Activated CD4-positive, alpha-beta memory T cell treated with anti-CD3 and anti-CD28 coated beads, Interleukin-2, amount 10 ng/mL, durations not matched to agents 7 days and 5 days (primary cell): ENCODE results near the gene HOXC11. TPM values are rescaled to one million over a fixed set of nuclear protein-coding genes. Genes with fewer than 3 reads are reported as not detected.

ENCODE experiments used
- CTCF ChIA-PET: fragments of 350-600 bp; sonication (Branson Sonifier 250); formaldehyde crosslinking; loops from one replicate; lab custom pipeline; 2021; ENCODE audit warnings: antibody characterized with exemption, inconsistent platforms; lab: Charles Lee
- POLR2A ChIA-PET: fragments of 350-600 bp; sonication (Branson Sonifier 250); formaldehyde crosslinking; loops from one replicate; lab custom pipeline; 2021; ENCODE audit warnings: antibody characterized with exemption; lab: Charles Lee
- DNase-seq: peaks from one replicate; pipeline ENCODE4 v3.0.0-alpha.2; 2020
- H3K27ac Mint-ChIP-seq: one replicate; pipeline ENCODE4 v1.8.0; 2021; ENCODE audit warnings: mild to moderate bottlenecking, mixed read lengths
- H3K27me3 Mint-ChIP-seq: one replicate; pipeline ENCODE4 v1.8.0; 2021; ENCODE audit warnings: mixed read lengths
- H3K36me3 Mint-ChIP-seq: one replicate; pipeline ENCODE4 v1.8.0; 2021; ENCODE audit warnings: low read depth, mixed read lengths
- H3K4me1 Mint-ChIP-seq: one replicate; pipeline ENCODE4 v1.8.0; 2021; ENCODE audit warnings: mixed read lengths
- H3K4me3 Mint-ChIP-seq: one replicate; pipeline ENCODE4 v1.8.0; 2021; ENCODE audit warnings: mild to moderate bottlenecking, mixed read lengths
- H3K9me3 Mint-ChIP-seq: one replicate; pipeline ENCODE4 v1.8.0; 2021; ENCODE audit warnings: mixed read lengths
- total RNA-seq, 2 experiments: library from RNA; stranded (reverse); gene quantifications; one replicate each; pipeline ENCODE4 v1.2.3, GENCODE V29; 2021

The HOXC11 gene
- total RNA-seq, 2 experiments from 2014 or later = not detected

- peaks cover 23% of the 10 kb centered on the region for H3K4me1 Mint-ChIP-seq
- no peaks in the 10 kb centered on the region for H3K9me3 Mint-ChIP-seq
- POLR2A ChIA-PET = no interaction called here
- H3K36me3 Mint-ChIP-seq = no peaks in the 10 kb centered on the region
- CTCF ChIA-PET = no interaction called here
- H3K27ac Mint-ChIP-seq = no peak overlapping the region
- H3K4me3 Mint-ChIP-seq = no peak overlapping the region
- DNase-seq = no peak
- peaks cover 71% of the 10 kb centered on the region for H3K27me3 Mint-ChIP-seq
These were observed 46.3 kb downstream of the HOXC11 start for GRCh38 chr12:54019091-54019811.

GRCh38 chr12:54019924-54020590 is 47.1 kb downstream of the HOXC11 start:
- no peaks in the 10 kb centered on the region for H3K9me3 Mint-ChIP-seq
- ChIA-PET CTCF (interaction anchor here (1.0 kb wide), 1 partner anchor 172 kb away, joined by 3 read pairs; no protein-coding TSS in a partner anchor), POLR2A (no interaction called here)
- no peak for DNase-seq
- H3K4me1 Mint-ChIP-seq = peaks cover 18% of the 10 kb centered on the region
- H3K4me3 Mint-ChIP-seq = no peak overlapping the region
- peaks cover 70% of the 10 kb centered on the region for H3K27me3 Mint-ChIP-seq
- H3K36me3 Mint-ChIP-seq = no peaks in the 10 kb centered on the region
- H3K27ac Mint-ChIP-seq = no peak overlapping the region

- no peak overlapping the region for H3K27ac Mint-ChIP-seq
These were observed 47.9 kb downstream of the HOXC11 start for GRCh38 chr12:54020591-54021405.

GRCh38 chr12:54021432-54022013 is 48.6 kb downstream of the HOXC11 start:
- POLR2A ChIA-PET = interaction anchor here (1.3 kb wide), 1 partner anchor 31 kb away, joined by 4 read pairs; no protein-coding TSS in a partner anchor
- Mint-ChIP-seq H3K27ac (no peak overlapping the region), H3K4me1 (peaks cover 17% of the 10 kb centered on the region)

More at GRCh38 chr12:54020591-54021405, 47.9 kb downstream of the HOXC11 start:
- CTCF ChIA-PET = interaction anchor here (1.0 kb wide), 1 partner anchor 171 kb away, joined by 3 read pairs; no protein-coding TSS in a partner anchor
- no peak for DNase-seq
- Mint-ChIP-seq H3K4me3 (no peak overlapping the region), H3K36me3 (no peaks in the 10 kb centered on the region), H3K4me1 (peaks cover 17% of the 10 kb centered on the region), H3K27me3 (peaks cover 69% of the 10 kb centered on the region), H3K9me3 (no peaks in the 10 kb centered on the region)
- POLR2A ChIA-PET = interaction anchor here (1.3 kb wide), 1 partner anchor 32 kb away, joined by 4 read pairs; no protein-coding TSS in a partner anchor

GRCh38 chr12:54022960-54023884 is 50.3 kb downstream of the HOXC11 start:
- POLR2A ChIA-PET = interaction anchor here (1.5 kb wide), 2 partner anchors 9 to 13 kb away, joined by 4 read pairs; partner anchors contain the start of gene HOXC5
- no peaks in the 10 kb centered on the region for H3K9me3 Mint-ChIP-seq

More at GRCh38 chr12:54021432-54022013, 48.6 kb downstream of the HOXC11 start:
- CTCF ChIA-PET = interaction anchor here (0.8 to 1.3 kb wide), 3 partner anchors 13 to 193 kb away, joined by 3 read pairs; partner anchors contain the start of gene HOXC8
- no peak overlapping the region for H3K4me3 Mint-ChIP-seq
- no peaks in the 10 kb centered on the region for H3K9me3 Mint-ChIP-seq
- H3K36me3 Mint-ChIP-seq = no peaks in the 10 kb centered on the region
- peaks cover 71% of the 10 kb centered on the region for H3K27me3 Mint-ChIP-seq
- no peak for DNase-seq

GRCh38 chr12:54024127-54024526 is 51.2 kb downstream of the HOXC11 start:
- peaks cover 15% of the 10 kb centered on the region for H3K4me1 Mint-ChIP-seq
- H3K27me3 Mint-ChIP-seq = peaks cover 83% of the 10 kb centered on the region
- no peaks in the 10 kb centered on the region for H3K9me3 Mint-ChIP-seq
- H3K27ac Mint-ChIP-seq = no peak overlapping the region
- H3K36me3 Mint-ChIP-seq = no peaks in the 10 kb centered on the region
- ChIA-PET CTCF (interaction anchor here (1.2 to 3.1 kb wide), 4 partner anchors 8 to 168 kb away, joined by 3 to 23 read pairs (median 4); partner anchors contain the start of gene HOXC5), POLR2A (interaction anchor here (1.5 kb wide), 2 partner anchors 8 to 14 kb away, joined by 4 read pairs; partner anchors contain the start of gene HOXC5)
- no peak for DNase-seq
- no peak overlapping the region for H3K4me3 Mint-ChIP-seq

More at GRCh38 chr12:54022960-54023884, 50.3 kb downstream of the HOXC11 start:
- peaks cover 77% of the 10 kb centered on the region for H3K27me3 Mint-ChIP-seq
- no peaks in the 10 kb centered on the region for H3K36me3 Mint-ChIP-seq
- peaks cover 13% of the 10 kb centered on the region for H3K4me1 Mint-ChIP-seq
- H3K27ac Mint-ChIP-seq = no peak overlapping the region
- no peak overlapping the region for H3K4me3 Mint-ChIP-seq
- CTCF ChIA-PET = interaction anchor here (0.8 to 3.1 kb wide), 7 partner anchors 9 to 194 kb away, joined by 3 to 23 read pairs (median 3); partner anchors contain the start of gene HOXC5
- no peak for DNase-seq

- H3K27ac Mint-ChIP-seq = no peak overlapping the region
- ChIA-PET CTCF (interaction anchor here (0.7 to 3.1 kb wide), 3 partner anchors 7 to 168 kb away, joined by 3 to 23 read pairs (median 6); partner anchors contain the start of gene HOXC5), POLR2A (interaction anchor here (1.2 to 1.5 kb wide), 2 partner anchors 24 to 44 kb away, joined by 3 read pairs; no protein-coding TSS in a partner anchor)
- no peaks in the 10 kb centered on the region for H3K9me3 Mint-ChIP-seq
- H3K36me3 Mint-ChIP-seq = no peaks in the 10 kb centered on the region
- H3K4me3 Mint-ChIP-seq = no peak overlapping the region
- peaks cover 17% of the 10 kb centered on the region for H3K4me1 Mint-ChIP-seq
- no peak for DNase-seq
- peaks cover 83% of the 10 kb centered on the region for H3K27me3 Mint-ChIP-seq
These were observed 51.8 kb downstream of the HOXC11 start for GRCh38 chr12:54024581-54025305.

- H3K27me3 Mint-ChIP-seq = peaks cover 84% of the 10 kb centered on the region
- no peak overlapping the region for H3K27ac Mint-ChIP-seq
- H3K9me3 Mint-ChIP-seq = no peaks in the 10 kb centered on the region
- no peaks in the 10 kb centered on the region for H3K36me3 Mint-ChIP-seq
- ChIA-PET CTCF (interaction anchor here (0.7 to 1.9 kb wide), 3 partner anchors 8 to 181 kb away, joined by 3 to 8 read pairs (median 3); no protein-coding TSS in a partner anchor), POLR2A (interaction anchor here (1.2 to 1.5 kb wide), 2 partner anchors 23 to 45 kb away, joined by 3 read pairs; no protein-coding TSS in a partner anchor)
- no peak for DNase-seq
- H3K4me1 Mint-ChIP-seq = peaks cover 16% of the 10 kb centered on the region
- H3K4me3 Mint-ChIP-seq = no peak overlapping the region
These were observed 52.8 kb downstream of the HOXC11 start for GRCh38 chr12:54025499-54026405.

GRCh38 chr12:54026640-54027441 is 53.9 kb downstream of the HOXC11 start:
- CTCF ChIA-PET = interaction anchor here (1.0 to 1.9 kb wide), 3 partner anchors 9 to 180 kb away, joined by 3 to 8 read pairs (median 4); no protein-coding TSS in a partner anchor
- H3K27me3 Mint-ChIP-seq = peaks cover 88% of the 10 kb centered on the region
- H3K27ac Mint-ChIP-seq = no peak overlapping the region
- H3K36me3 Mint-ChIP-seq = no peaks in the 10 kb centered on the region
- DNase-seq = no peak
- H3K9me3 Mint-ChIP-seq = no peaks in the 10 kb centered on the region
- no peak overlapping the region for H3K4me3 Mint-ChIP-seq
- POLR2A ChIA-PET = interaction anchor here (1.1 kb wide), 1 partner anchor 9 kb away, joined by 4 read pairs; no protein-coding TSS in a partner anchor
- H3K4me1 Mint-ChIP-seq = peaks cover 16% of the 10 kb centered on the region
